ENCODE measurements around the gene SLC44A4.
"Not testable (repeated sequence)": the region's sequence is repeated elsewhere in the genome, so short reads cannot be mapped to it uniquely, and the experiment has no call there.

The SLC44A4 gene

GRCh38 chr6:31842053-31842452 lies 36.7 kb downstream of the SLC44A4 start:
- no peak; the same call in 2 of the 3 replicates for ATAC-seq
- no peak for TF ChIP-seq RARB (CRISPR knock-in tag; IDR thresholded peaks at IDR 0.05)
- TF ChIP-seq ZNF565 (CRISPR knock-in tag; conservative IDR thresholded peaks at IDR 0.05; ENCODE audit: low read depth): no peak
- no peak for TF ChIP-seq CSDC2 (CRISPR knock-in tag; IDR thresholded peaks at IDR 0.05)
- no peak for TF ChIP-seq TCF4 (CRISPR knock-in tag; IDR thresholded peaks at IDR 0.05; ENCODE audit: borderline replicate concordance)
- TF ChIP-seq CREB5 (CRISPR knock-in tag; IDR thresholded peaks at IDR 0.05; ENCODE audit: low read depth): no peak
- no peak for TF ChIP-seq ARNTL (CRISPR knock-in tag; IDR thresholded peaks at IDR 0.05; ENCODE audit: borderline replicate concordance, low read depth)
- TF ChIP-seq ISL1 (CRISPR knock-in tag; IDR thresholded peaks at IDR 0.05): no peak
- no peak for TF ChIP-seq GLIS3 (CRISPR knock-in tag; IDR thresholded peaks at IDR 0.05)
- no peak for TF ChIP-seq TOX (CRISPR knock-in tag; IDR thresholded peaks at IDR 0.05; ENCODE audit: borderline replicate concordance)
- TF ChIP-seq ZC3H10 (CRISPR knock-in tag; IDR thresholded peaks at IDR 0.05): no peak
- no peak for TF ChIP-seq ZFP30 (CRISPR knock-in tag; IDR thresholded peaks at IDR 0.05)
- TF ChIP-seq ZFP3 (CRISPR knock-in tag; IDR thresholded peaks at IDR 0.05): no peak
- no peak for TF ChIP-seq OSR1 (CRISPR knock-in tag; IDR thresholded peaks at IDR 0.05)
- TF ChIP-seq SNAI2 (CRISPR knock-in tag; IDR thresholded peaks at IDR 0.05): no peak
- TF ChIP-seq, protein P1, sequence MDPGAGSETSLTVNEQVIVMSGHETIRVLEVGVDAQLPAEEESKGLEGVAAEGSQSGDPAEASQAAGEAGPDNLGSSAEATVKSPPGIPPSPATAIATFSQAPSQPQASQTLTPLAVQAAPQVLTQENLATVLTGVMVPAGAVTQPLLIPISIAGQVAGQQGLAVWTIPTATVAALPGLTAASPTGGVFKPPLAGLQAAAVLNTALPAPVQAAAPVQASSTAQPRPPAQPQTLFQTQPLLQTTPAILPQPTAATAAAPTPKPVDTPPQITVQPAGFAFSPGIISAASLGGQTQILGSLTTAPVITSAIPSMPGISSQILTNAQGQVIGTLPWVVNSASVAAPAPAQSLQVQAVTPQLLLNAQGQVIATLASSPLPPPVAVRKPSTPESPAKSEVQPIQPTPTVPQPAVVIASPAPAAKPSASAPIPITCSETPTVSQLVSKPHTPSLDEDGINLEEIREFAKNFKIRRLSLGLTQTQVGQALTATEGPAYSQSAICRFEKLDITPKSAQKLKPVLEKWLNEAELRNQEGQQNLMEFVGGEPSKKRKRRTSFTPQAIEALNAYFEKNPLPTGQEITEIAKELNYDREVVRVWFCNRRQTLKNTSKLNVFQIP (CRISPR knock-in tag; IDR thresholded peaks at IDR 0.05; ENCODE audit: borderline replicate concordance, low read depth): no peak

DNA sequence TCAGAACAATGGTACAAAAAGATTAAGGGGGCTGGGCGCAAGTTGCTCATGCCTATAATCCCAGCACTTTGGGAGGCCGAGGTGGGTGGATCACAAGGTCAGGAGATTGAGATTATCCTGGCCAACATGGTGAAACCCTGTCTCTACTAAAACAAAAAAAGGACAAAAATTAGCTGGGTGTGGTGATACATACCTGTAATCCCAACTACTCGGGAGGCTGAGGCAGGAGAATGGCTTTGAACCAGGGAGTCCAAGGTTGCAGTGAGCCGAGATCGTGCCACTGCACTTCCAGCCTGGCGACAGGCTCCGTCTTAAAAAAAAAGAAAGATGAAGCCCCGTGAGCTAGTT lies 39.0 kb downstream of the SLC44A4 start:
- not testable (repeated sequence) for ATAC-seq

DNA sequence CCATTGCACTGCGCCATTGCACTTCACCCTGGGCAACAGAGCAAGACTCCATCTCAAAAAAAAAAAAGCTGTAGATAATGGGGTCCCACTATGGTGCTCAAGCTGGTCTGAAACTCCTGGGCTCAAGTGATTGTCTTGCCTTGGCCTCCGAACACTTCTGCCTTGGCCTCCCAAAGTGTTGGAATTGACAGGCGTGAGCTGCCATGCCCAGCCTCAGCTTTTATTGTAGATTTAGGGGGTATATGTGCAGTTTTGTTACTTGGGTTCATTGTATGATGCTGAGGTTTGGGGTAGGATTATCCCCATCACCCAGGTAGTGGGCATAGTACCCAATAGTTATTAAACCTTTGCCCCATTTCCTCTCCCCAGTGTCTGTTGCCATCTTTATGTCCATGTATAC lies 39.8 kb downstream of the SLC44A4 start:
- no peak for ATAC-seq
- TF ChIP-seq TOX (CRISPR knock-in tag; IDR thresholded peaks at IDR 0.05; ENCODE audit: borderline replicate concordance) (no peak), ISL1 (CRISPR knock-in tag; IDR thresholded peaks at IDR 0.05) (no peak), GLIS3 (CRISPR knock-in tag; IDR thresholded peaks at IDR 0.05) (no peak), BACH2 (CRISPR knock-in tag; IDR thresholded peaks at IDR 0.05; ENCODE audit: borderline replicate concordance) (no peak), CSDC2 (CRISPR knock-in tag; IDR thresholded peaks at IDR 0.05) (no peak), ZFP30 (CRISPR knock-in tag; IDR thresholded peaks at IDR 0.05) (no peak), TSHZ2 (CRISPR knock-in tag; IDR thresholded peaks at IDR 0.05) (no peak)
- TF ChIP-seq, protein P1 (CRISPR knock-in tag; IDR thresholded peaks at IDR 0.05; ENCODE audit: borderline replicate concordance, low read depth): no peak

DNA sequence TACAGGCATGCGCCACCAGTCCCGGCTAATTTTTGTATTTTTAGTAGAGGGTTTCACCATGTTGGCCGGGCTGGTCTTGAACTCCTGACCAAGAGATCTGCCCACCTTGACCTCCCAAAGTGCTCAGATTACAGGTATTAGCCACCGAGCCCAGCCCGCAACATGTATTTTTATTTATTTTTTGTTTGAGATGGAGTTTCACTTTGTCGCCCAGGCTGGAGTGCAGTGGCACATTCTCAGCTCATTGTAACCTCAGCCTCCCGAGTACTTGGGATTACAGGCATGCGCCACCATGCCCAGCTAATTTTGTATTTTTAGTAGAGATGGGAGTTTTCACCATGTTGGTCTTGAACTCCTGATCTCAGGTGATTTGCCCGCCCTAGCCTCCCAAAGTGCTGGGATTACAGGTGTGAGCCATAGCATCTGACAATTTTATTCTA lies 40.7 kb downstream of the SLC44A4 start:
- not testable (repeated sequence) for ATAC-seq

DNA sequence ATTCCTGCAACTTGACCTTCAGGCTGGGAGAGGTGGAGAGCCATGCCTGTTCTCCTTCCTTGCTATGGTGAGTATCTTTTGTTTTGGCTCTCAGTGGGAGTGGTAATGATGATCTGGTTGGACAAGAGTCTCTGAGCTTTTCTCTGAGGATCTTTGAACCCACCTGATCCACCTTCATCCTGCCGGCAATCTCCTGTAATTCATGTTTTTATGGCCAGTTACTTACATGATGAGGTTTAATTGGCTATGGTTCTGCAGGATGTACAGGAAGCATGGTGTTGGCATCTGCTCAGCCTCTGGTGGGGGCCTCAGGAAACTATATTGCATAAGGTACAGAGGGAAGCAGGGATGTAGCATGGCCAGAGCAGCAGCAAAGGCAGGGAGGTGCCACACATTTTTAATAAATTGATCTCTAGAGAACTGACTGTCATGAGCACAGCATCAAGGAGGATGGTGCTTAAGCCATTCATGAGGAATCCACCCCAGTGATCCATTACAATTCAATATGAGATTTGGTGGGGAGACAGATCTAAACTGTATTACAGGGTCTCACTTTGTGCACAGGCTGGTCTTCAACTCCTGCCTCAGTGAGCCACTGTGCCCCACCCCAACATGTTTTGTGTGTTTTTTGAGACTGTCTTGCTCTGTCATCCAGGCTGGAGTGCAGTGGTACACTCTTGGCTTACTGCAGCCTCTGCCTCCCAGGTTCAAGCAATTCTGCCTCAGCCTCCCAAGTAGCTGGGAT lies 41.3 kb downstream of the SLC44A4 start:
- no peak for TF ChIP-seq ZNF565 (CRISPR knock-in tag; conservative IDR thresholded peaks at IDR 0.05; ENCODE audit: low read depth)
- no peak for TF ChIP-seq ZC3H10 (CRISPR knock-in tag; IDR thresholded peaks at IDR 0.05)
- no peak for TF ChIP-seq ESRRG (CRISPR knock-in tag; IDR thresholded peaks at IDR 0.05)
- TF ChIP-seq TCF4 (CRISPR knock-in tag; IDR thresholded peaks at IDR 0.05; ENCODE audit: borderline replicate concordance): no peak
- no peak for ATAC-seq

Measured in SK-N-SH treated with all-trans-retinoic acid at 6 μM for 48 hours (cell line).